Muscle layer of duodenum (tissue), 2 donors: Measurements from ENCODE around the gene CCDC9.

ENCODE experiments used
- H3K27ac ChIP-seq: one replicate; pipeline ENCODE4 v1.7.0; 2013; ENCODE audit warnings: mild to moderate bottlenecking, low read length
- H3K27me3 ChIP-seq: one replicate; pipeline ENCODE4 v1.7.0; 2013; ENCODE audit warnings: low read depth, mild to moderate bottlenecking, control low read depth, low read length
- H3K36me3 ChIP-seq, 2 donors: one replicate each; pipeline ENCODE4 v1.7.0; 2013; ENCODE audit warnings: low read length in 2 of 2, control low read depth in 1 of 2, mild to moderate bottlenecking in 1 of 2; ENCODE audit not compliant: insufficient read depth in 2 of 2, control insufficient read depth in 1 of 2
- H3K4me1 ChIP-seq, 2 donors: one replicate each; pipeline ENCODE4 v1.7.0; 2013; ENCODE audit warnings: low read length in 2 of 2, mild to moderate bottlenecking in 2 of 2, control low read depth in 1 of 2, moderate library complexity in 1 of 2; ENCODE audit not compliant: insufficient read depth in 2 of 2, control insufficient read depth in 1 of 2
- H3K4me3 ChIP-seq, 2 donors: one replicate each; pipeline ENCODE4 v1.7.0; 2013; ENCODE audit warnings: low read length in 2 of 2, low read depth in 1 of 2, mild to moderate bottlenecking in 1 of 2
- H3K9me3 ChIP-seq, 2 donors: one replicate each; pipeline ENCODE4 v1.7.0; 2013; ENCODE audit warnings: low read length in 2 of 2, control low read depth in 1 of 2, mild to moderate bottlenecking in 1 of 2; ENCODE audit not compliant: control insufficient read depth in 1 of 2
- donor health status: healthy.

The CCDC9 gene

GRCh38 chr19:47227352-47228167 lies 28.8 kb upstream of the CCDC9 start:
- Histone ChIP-seq H3K27me3 (no peaks in the 10 kb centered on the region), H3K27ac (peak overlapping the region; percentile 95), H3K4me3 (peak overlapping the region; percentile 67 to 95), H3K36me3 (peaks cover 0 to 6% of the 10 kb centered on the region in 2 donors), H3K4me1 (peaks cover 9 to 28% of the 10 kb centered on the region in 2 donors), H3K9me3 (no peaks in the 10 kb centered on the region)

DNA sequence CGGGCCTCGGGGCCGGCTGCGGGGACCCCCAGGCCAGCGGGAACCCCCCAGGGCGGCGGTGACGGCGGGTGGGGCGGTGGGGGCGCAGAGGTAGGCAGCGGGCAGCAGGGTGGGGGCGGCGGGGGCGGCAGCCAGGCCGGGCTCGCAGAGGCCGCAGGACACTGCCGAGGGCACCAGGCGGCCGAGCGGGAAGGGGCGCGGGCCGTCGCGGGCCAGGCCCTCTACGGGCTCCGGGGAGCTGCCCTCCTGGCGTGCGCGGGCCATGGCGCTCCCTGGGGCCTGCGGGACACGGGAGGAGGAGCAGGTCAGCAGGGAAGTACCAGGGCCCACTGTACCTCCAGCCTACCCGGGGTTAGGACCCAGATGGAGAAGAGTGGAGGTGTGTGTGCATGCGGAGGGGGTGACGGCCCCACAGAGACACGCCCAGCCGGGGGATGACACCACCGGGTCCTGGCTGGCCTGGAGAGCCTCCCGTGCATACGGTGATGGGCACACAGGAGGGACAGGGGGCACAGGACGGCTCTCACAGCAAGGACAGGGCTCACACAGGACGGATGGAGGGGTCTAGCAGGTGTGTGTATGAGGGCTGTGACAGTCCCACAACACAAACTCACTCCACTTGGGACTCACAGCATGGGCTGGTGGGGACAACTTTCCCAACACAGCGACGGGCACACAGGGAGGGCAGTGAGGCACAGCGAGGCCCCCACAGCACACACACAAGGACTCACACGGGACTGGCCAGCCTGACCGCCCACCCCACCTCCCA lies 28.0 kb upstream of the CCDC9 start:
- Histone ChIP-seq H3K36me3 (peaks cover 0 to 6% of the 10 kb centered on the region in 2 donors), H3K4me3 (peak overlapping the region; percentile 67 to 95), H3K9me3 (no peaks in the 10 kb centered on the region), H3K27ac (peak overlapping the region; percentile 58), H3K4me1 (peaks cover 11 to 28% of the 10 kb centered on the region in 2 donors), H3K27me3 (no peaks in the 10 kb centered on the region)

DNA sequence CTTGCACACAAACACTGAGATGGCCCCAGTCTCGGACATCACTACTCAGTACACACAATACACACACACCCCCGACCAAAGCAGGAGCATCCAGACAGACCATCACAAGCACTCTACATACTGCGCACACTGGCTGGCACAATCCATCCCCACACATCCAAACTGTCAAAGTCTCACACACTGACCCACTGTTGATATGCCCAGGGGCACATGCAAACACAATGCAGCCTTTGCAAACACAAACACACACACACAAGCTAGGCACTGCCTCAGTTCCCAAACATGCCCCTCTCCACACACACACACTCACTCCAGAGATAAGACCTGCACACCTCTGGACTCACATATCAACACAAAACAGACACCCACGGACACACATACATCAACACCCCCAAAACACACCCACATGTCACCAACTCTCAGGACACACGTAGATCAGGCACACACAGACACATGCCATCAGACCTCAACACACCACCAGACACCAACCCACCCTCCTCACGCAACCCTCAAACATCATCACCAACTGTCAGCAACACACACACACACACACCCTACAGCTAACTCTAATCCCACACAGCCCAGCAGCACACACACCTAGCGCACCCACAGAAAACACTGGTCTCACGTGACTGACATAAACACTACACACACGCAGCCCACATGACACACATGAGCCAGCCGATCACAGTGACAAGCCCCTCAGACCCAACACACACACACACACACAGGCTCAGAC lies 27.2 kb upstream of the CCDC9 start:
- Histone ChIP-seq H3K36me3 (peaks cover 0 to 6% of the 10 kb centered on the region in 2 donors), H3K4me1 (peaks cover 11 to 28% of the 10 kb centered on the region in 2 donors), H3K27me3 (no peaks in the 10 kb centered on the region), H3K27ac (peak overlapping the region; percentile 58), H3K9me3 (no peaks in the 10 kb centered on the region), H3K4me3 (peak overlapping the region; percentile 62 to 95)

GRCh38 chr19:47229676-47230053 lies 26.7 kb upstream of the CCDC9 start:
- Histone ChIP-seq H3K27me3 (no peaks in the 10 kb centered on the region), H3K9me3 (no peaks in the 10 kb centered on the region), H3K36me3 (peaks cover 0 to 6% of the 10 kb centered on the region in 2 donors), H3K27ac (peak overlapping the region; percentile 58), H3K4me3 (peak overlapping the region; percentile 62 to 95), H3K4me1 (peaks cover 11 to 28% of the 10 kb centered on the region in 2 donors)

GRCh38 chr19:47230054-47230920 lies 26.0 kb upstream of the CCDC9 start:
- no peaks in the 10 kb centered on the region for H3K27me3 ChIP-seq
- peak overlapping the region; percentile 58 for H3K27ac ChIP-seq
- peaks cover 0 to 6% of the 10 kb centered on the region in 2 donors for H3K36me3 ChIP-seq
- H3K9me3 ChIP-seq: no peaks in the 10 kb centered on the region
- H3K4me3 ChIP-seq: peak overlapping the region; percentile 62 to 95
- H3K4me1 ChIP-seq: peaks cover 11 to 28% of the 10 kb centered on the region in 2 donors

DNA sequence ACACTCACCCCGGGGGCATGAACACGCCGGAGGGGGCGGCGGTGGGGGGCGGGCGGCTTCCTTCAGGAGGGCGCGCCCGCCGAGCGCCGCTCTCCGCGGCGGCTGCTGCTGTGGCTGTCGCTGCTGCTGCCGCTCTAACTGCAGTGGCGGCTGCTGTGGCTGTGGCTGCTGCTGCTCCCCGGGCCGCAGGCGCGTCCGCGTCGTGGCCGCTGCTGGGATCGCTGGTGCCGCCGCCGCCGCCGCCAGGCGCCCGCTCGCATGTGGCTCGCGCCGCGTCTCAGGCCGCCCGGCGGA lies 25.5 kb upstream of the CCDC9 start, which contains the start of gene BBC3:
BBC3 (minus strand) TSS at position 279 of the 294 bp plus-strand sequence. CDS start 2,768 bp downstream, outside the sequence.
- peak within 1 kb of the TSS; percentile 62 to 95 for H3K4me3 ChIP-seq
- peaks cover 0 to 6% of the 10 kb centered on the region in 2 donors for H3K36me3 ChIP-seq
- H3K4me1 ChIP-seq: peaks cover 11 to 23% of the 10 kb centered on the region in 2 donors
- H3K9me3 ChIP-seq: no peaks in the 10 kb centered on the region
- peak within 1 kb of the TSS; percentile 88 for H3K27ac ChIP-seq
- no peaks in the 10 kb centered on the region for H3K27me3 ChIP-seq

- peak overlapping the region; percentile 62 to 95 for H3K4me3 ChIP-seq
- H3K27ac ChIP-seq: peak overlapping the region; percentile 88
- peaks cover 0 to 4% of the 10 kb centered on the region in 2 donors for H3K36me3 ChIP-seq
- H3K9me3 ChIP-seq: no peaks in the 10 kb centered on the region
- H3K27me3 ChIP-seq: no peaks in the 10 kb centered on the region
- peaks cover 11 to 23% of the 10 kb centered on the region in 2 donors for H3K4me1 ChIP-seq
Observed at GRCh38 chr19:47231215-47232054, 24.9 kb upstream of the CCDC9 start.

DNA sequence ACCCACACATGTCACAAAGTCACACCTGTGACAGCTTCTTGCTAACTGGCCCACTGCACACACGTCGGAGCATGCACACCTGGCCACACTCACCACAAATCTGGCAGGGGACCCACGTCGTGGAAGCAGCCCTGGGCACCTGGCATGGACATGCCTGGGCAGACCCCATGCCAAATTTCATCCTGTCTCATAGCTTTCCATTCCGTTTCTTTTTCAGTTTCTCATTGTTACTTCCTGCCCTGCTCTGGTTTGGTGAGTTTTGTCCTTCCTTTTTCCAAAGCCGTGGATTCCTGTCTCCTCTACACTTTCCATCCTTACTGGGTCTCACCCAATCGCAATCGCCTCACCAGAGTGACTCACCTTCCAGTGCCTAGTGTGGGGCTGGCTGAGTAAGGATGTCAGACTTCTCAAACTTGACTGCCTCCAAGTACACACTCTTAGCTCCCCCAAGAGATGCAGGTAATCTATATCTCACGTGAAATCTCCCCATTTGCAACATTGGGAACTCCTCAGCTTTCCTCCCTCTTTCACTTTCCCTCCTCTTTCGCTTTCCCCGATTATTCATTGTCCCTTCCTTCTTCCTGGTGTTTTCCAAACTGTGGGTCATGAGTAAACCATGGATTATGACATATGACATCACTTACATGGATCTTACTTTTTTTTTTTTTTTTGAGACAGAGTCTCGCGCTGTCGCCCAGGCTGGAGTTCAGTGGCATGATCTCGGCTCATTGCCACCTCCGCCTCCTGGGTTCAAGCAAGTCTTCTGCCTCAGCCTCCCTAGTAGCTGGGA lies 23.7 kb upstream of the CCDC9 start:
- Histone ChIP-seq H3K4me3 (peak overlapping the region in 1 of 2 donors; percentile 53), H3K27me3 (no peaks in the 10 kb centered on the region), H3K27ac (peak overlapping the region; percentile 79), H3K36me3 (no peaks in the 10 kb centered on the region), H3K9me3 (no peaks in the 10 kb centered on the region), H3K4me1 (peaks cover 11 to 16% of the 10 kb centered on the region in 2 donors)

GRCh38 chr19:47236072-47236675 lies 20.2 kb upstream of the CCDC9 start:
- H3K4me3 ChIP-seq: no peak overlapping the region
- no peak overlapping the region for H3K27ac ChIP-seq
- peaks cover 10% of the 10 kb centered on the region for H3K27me3 ChIP-seq
- peaks cover 11 to 26% of the 10 kb centered on the region in 2 donors for H3K4me1 ChIP-seq
- no peaks in the 10 kb centered on the region for H3K9me3 ChIP-seq
- no peaks in the 10 kb centered on the region for H3K36me3 ChIP-seq
